SU-DHL-6 (cell line): ENCODE results near the gene RRP1B.

Source experiments
- CTCF ChIP-seq: fragments of 200-600 bp; sonication (generic); IDR thresholded peaks from one replicate; pipeline ENCODE4 v1.5.1; 2017; ENCODE audit warnings: antibody characterized with exemption, mild to moderate bottlenecking, low read length, moderate library complexity; ENCODE audit not compliant: insufficient read depth, poor library complexity, severe bottlenecking
- EZH2phosphoT487 ChIP-seq: fragments of 200-600 bp; sonication (generic), shearing (Covaris generic); conservative IDR thresholded peaks from 2 replicates; pipeline ENCODE4 v1.6.1; 2018; ENCODE audit warnings: mild to moderate bottlenecking, antibody characterized with exemption, low read length, moderate library complexity, mixed read lengths

- no peak for TF ChIP-seq EZH2phosphoT487
- TF ChIP-seq CTCF: no peak
Observed at GRCh38 chr21:43737158-43737950, 78.0 kb downstream of the RRP1B start.
